Motor neuron (in vitro differentiated cells): ENCODE results near the gene CAP1. TPM values are rescaled to one million over a fixed set of nuclear protein-coding genes. Genes with fewer than 3 reads are reported as not detected.

Experiments
- ATAC-seq, 8 experiments: fragments of 200-7000 bp; cut with Tn5 transposase; replicated peaks in 6 of 8; 2 replicates each; pipeline ENCODE4 v1.8.0; 2021; ENCODE audit warnings: mild to moderate bottlenecking in 8 of 8, moderate library complexity in 8 of 8
- H3K27ac ChIP-seq, 2 donors: fragments of 250-450 bp; sonication (Bioruptor Pico); 2 replicates each; pipeline ENCODE4 v1.9.0; 2021; ENCODE audit warnings: antibody characterized with exemption in 2 of 2, mild to moderate bottlenecking in 2 of 2, moderate library complexity in 1 of 2
- H3K4me1 ChIP-seq, 2 donors: fragments of 250-450 bp; sonication (Bioruptor Pico); replicated peaks in 1 of 2; 2 replicates each; pipeline ENCODE4 v1.6.1; 2021; ENCODE audit warnings: antibody characterized with exemption in 2 of 2, mild to moderate bottlenecking in 2 of 2, moderate library complexity in 1 of 2
- H3K4me3 ChIP-seq, 5 donors: fragments of 250-450 bp; sonication (Bioruptor Pico); 2 replicates each; pipeline ENCODE4 v1.9.0; 2021; ENCODE audit warnings: antibody characterized with exemption in 5 of 5, mild to moderate bottlenecking in 5 of 5, moderate library complexity in 4 of 5
- WGBS, 10 experiments: fragments of 450-650 bp; shearing (Covaris generic); methylation state at CpG; one replicate each; pipeline ENCODE4 v1.0.0; 2022; 5-methylcytosine and 5-hydroxymethylcytosine counted together
- in situ Hi-C, 9 experiments: fragments of 400-800 bp; cut with MboI; loops; one replicate each; pipeline ENCODE4 v1.15.0; 2021; ENCODE audit warnings: low sequenced_read_pairs in 9 of 9, low pct_unique_long_range_greater_than_20kb in 2 of 9; ENCODE audit not compliant: unreplicated experiment in 9 of 9
- total RNA-seq, 8 experiments: library from RNA; unstranded; fragments of 300-600 nt; gene quantifications; 2 replicates each; pipeline versions ENCODE4 v1.2.3 to v1.2.4, GENCODE V29; 2022

CAP1 gene
- total RNA-seq, 8 experiments from 2014 or later = 120 to 220 (median 158) TPM

- Histone ChIP-seq H3K4me1 (peaks cover 9 to 11% of the 10 kb centered on the region in 2 donors), H3K27ac (no peak overlapping the region), H3K4me3 (no peak overlapping the region)
- 47 to 97% (median 77%) methylated on average over 2 to 3 of the region's 3 CpGs for WGBS, 10 experiments
- in situ Hi-C loops = no loop called here
- ATAC-seq = no peak
Measured at GRCh38 chr1:40038697-40039096, 1.8 kb upstream of the CAP1 start.

GRCh38 chr1:40039245-40039756 lies 1.2 kb upstream of the CAP1 start:
- no peak for ATAC-seq
- Histone ChIP-seq H3K4me3 (peak overlapping the region; percentile 89 to 95 (median 92)), H3K4me1 (peaks cover 9 to 11% of the 10 kb centered on the region in 2 donors), H3K27ac (peak overlapping the region; percentile 90 to 91)
- 0 to 20% (median 5%) methylated on average over 1 to 10 of the region's 10 CpGs for WGBS, 10 experiments
- in situ Hi-C loops = no loop called here

- ATAC-seq = peak; percentile 53 to 78 (median 62)
- in situ Hi-C loops = no loop called here
Measured at GRCh38 chr1:40039757-40040510, 595 bp upstream of the CAP1 start.

GRCh38 chr1:40041466-40041838 lies 923 bp downstream of the CAP1 start:
- peak overlapping the region; percentile 89 to 95 (median 92) for H3K4me3 ChIP-seq
- ATAC-seq = no peak
- peak overlapping the region in 1 of 2 donors; percentile 80 for H3K27ac ChIP-seq
- 0 to 27% (median 13%) methylated on average over 3 to 5 of the region's 5 CpGs; no CpG with 5 or more reads in 1 of the 10 experiments for WGBS, 10 experiments
- in situ Hi-C loops = no loop called here
- H3K4me1 ChIP-seq = peaks cover 9 to 11% of the 10 kb centered on the region in 2 donors

More at GRCh38 chr1:40039757-40040510, 595 bp upstream of the CAP1 start:
- Histone ChIP-seq H3K4me1 (peaks cover 9 to 11% of the 10 kb centered on the region in 2 donors), H3K27ac (peak overlapping the region; percentile 90 to 91), H3K4me3 (peak overlapping the region; percentile 89 to 95 (median 92))
- WGBS, 10 experiments = 0 to 7% (median 0%) methylated on average over 1 to 32 of the region's 52 CpGs; no CpG with 5 or more reads in 2 of the 10 experiments

- WGBS, 10 experiments = 81 to 100% (median 92%) methylated on average over 1 to 4 of the region's 4 CpGs; no CpG with 5 or more reads in 2 of the 10 experiments
- peaks cover 9 to 11% of the 10 kb centered on the region in 2 donors for H3K4me1 ChIP-seq
- in situ Hi-C loops = no loop called here
- no peak for ATAC-seq
- no peak overlapping the region for H3K4me3 ChIP-seq
- no peak overlapping the region for H3K27ac ChIP-seq
Measured at GRCh38 chr1:40042341-40042740, 1.8 kb downstream of the CAP1 start.

- Histone ChIP-seq H3K4me1 (peaks cover 9 to 11% of the 10 kb centered on the region in 2 donors), H3K4me3 (no peak overlapping the region), H3K27ac (no peak overlapping the region)
- in situ Hi-C loops = no loop called here
- WGBS, 10 experiments = 0 to 100% (median 89%) methylated on average over 1 to 3 of the region's 3 CpGs
- no peak for ATAC-seq
Measured at GRCh38 chr1:40044110-40044509, 3.6 kb downstream of the CAP1 start.

- in situ Hi-C loops = no loop called here
- ATAC-seq = no peak
- H3K27ac ChIP-seq = no peak overlapping the region
Measured at GRCh38 chr1:40045182-40045581, 4.7 kb downstream of the CAP1 start.

GRCh38 chr1:40045766-40046165 lies 5.2 kb downstream of the CAP1 start:
- in situ Hi-C loops = no loop called here
- H3K4me1 ChIP-seq = peaks cover 9 to 11% of the 10 kb centered on the region in 2 donors

More at GRCh38 chr1:40045182-40045581, 4.7 kb downstream of the CAP1 start:
- WGBS, 10 experiments = 84 to 100% (median 100%) methylated on average over 1 to 4 of the region's 4 CpGs; no CpG with 5 or more reads in 1 of the 10 experiments
- Histone ChIP-seq H3K4me3 (no peak overlapping the region), H3K4me1 (peaks cover 9 to 11% of the 10 kb centered on the region in 2 donors)

GRCh38 chr1:40047276-40047675 lies 6.7 kb downstream of the CAP1 start:
- no peak for ATAC-seq
- H3K27ac ChIP-seq = no peak overlapping the region

More at GRCh38 chr1:40045766-40046165, 5.2 kb downstream of the CAP1 start:
- no peak overlapping the region for H3K27ac ChIP-seq
- WGBS, 10 experiments = 100% methylated on average over 1 to 3 of the region's 3 CpGs; no CpG with 5 or more reads in 6 of the 10 experiments
- no peak overlapping the region for H3K4me3 ChIP-seq
- ATAC-seq = no peak

GRCh38 chr1:40047769-40048168 lies 7.2 kb downstream of the CAP1 start:
- no peaks in the 10 kb centered on the region for H3K4me1 ChIP-seq
- in situ Hi-C loops = no loop called here
- no peak overlapping the region for H3K4me3 ChIP-seq
- no peak overlapping the region for H3K27ac ChIP-seq
- WGBS, 10 experiments = 40 to 100% (median 92%) methylated on average over 1 to 5 of the region's 5 CpGs; no CpG with 5 or more reads in 4 of the 10 experiments
- ATAC-seq = no peak

More at GRCh38 chr1:40047276-40047675, 6.7 kb downstream of the CAP1 start:
- in situ Hi-C loops = no loop called here
- 50 to 90% (median 63%) methylated on average over 2 of the region's 2 CpGs; no CpG with 5 or more reads in 1 of the 10 experiments for WGBS, 10 experiments
- no peak overlapping the region for H3K4me3 ChIP-seq
- peaks cover 0 to under 1% of the 10 kb centered on the region in 2 donors for H3K4me1 ChIP-seq

GRCh38 chr1:40049725-40050124 lies 9.2 kb downstream of the CAP1 start:
- ATAC-seq = peak in 2 of 8 experiments; percentile 39 to 69
- WGBS, 10 experiments = 20 to 100% (median 79%) methylated on average over 1 to 2 of the region's 2 CpGs; no CpG with 5 or more reads in 3 of the 10 experiments
- Histone ChIP-seq H3K27ac (no peak overlapping the region), H3K4me3 (no peak overlapping the region), H3K4me1 (no peaks in the 10 kb centered on the region)
- in situ Hi-C loops = no loop called here

- Histone ChIP-seq H3K4me1 (no peaks in the 10 kb centered on the region), H3K27ac (no peak overlapping the region), H3K4me3 (no peak overlapping the region)
- 71 to 100% (median 97%) methylated on average over 1 to 3 of the region's 3 CpGs; no CpG with 5 or more reads in 1 of the 10 experiments for WGBS, 10 experiments
- in situ Hi-C loops = no loop called here
- no peak for ATAC-seq
Measured at GRCh38 chr1:40050863-40051262, 10.3 kb downstream of the CAP1 start.

GRCh38 chr1:40053138-40053887 lies 12.8 kb downstream of the CAP1 start:
- Histone ChIP-seq H3K27ac (no peak overlapping the region), H3K4me1 (no peaks in the 10 kb centered on the region), H3K4me3 (no peak overlapping the region)
- 88 to 100% (median 97%) methylated on average over 2 to 10 of the region's 11 CpGs; no CpG with 5 or more reads in 3 of the 10 experiments for WGBS, 10 experiments
- in situ Hi-C loops = no loop called here
- no peak for ATAC-seq
